Measurements from ENCODE around the gene UFD1. TPM values are rescaled to one million over a fixed set of nuclear protein-coding genes. Genes with fewer than 3 reads are reported as not detected.

The UFD1 gene
- total and polyA plus RNA-seq, 3 donors from 2014 or later: 46.1 to 86.6 (median 54.5) TPM

- no peaks in the 10 kb centered on the region for H3K36me3 ChIP-seq (ENCODE audit: low read depth, missing control alignments)
These were observed 12.8 kb downstream of the UFD1 start for GRCh38 chr22:19466126-19466716.

GRCh38 chr22:19464975-19465374, 14.0 kb downstream of the UFD1 start:
- 80 to 100% methylated on average over 4 of the region's 4 CpGs for WGBS, 2 donors
- intact Hi-C loops (cut with DNase I; ENCODE audit: low total_unique reads): no loop called here
- DNase-seq: no peak
- Histone ChIP-seq H3K4me1 (no peaks in the 10 kb centered on the region), H3K9me3 (no peaks in the 10 kb centered on the region), H3K27ac (no peak overlapping the region), H3K27me3 (no peaks in the 10 kb centered on the region), H3K4me3 (no peak overlapping the region), H3K36me3 (ENCODE audit: low read depth, missing control alignments) (no peaks in the 10 kb centered on the region)
- TF ChIP-seq CTCF (IDR thresholded peaks at IDR 0.05): no peak
- no peak for TF ChIP-seq POLR2A (IDR thresholded peaks at IDR 0.05)

More at GRCh38 chr22:19466126-19466716, 12.8 kb downstream of the UFD1 start:
- intact Hi-C loops (cut with DNase I; ENCODE audit: low total_unique reads): no loop called here
- H3K4me1 ChIP-seq: no peaks in the 10 kb centered on the region
- no peaks in the 10 kb centered on the region for H3K27me3 ChIP-seq
- no peaks in the 10 kb centered on the region for H3K9me3 ChIP-seq
- no peak overlapping the region for H3K27ac ChIP-seq
- no peak for DNase-seq
- H3K4me3 ChIP-seq: no peak overlapping the region
- TF ChIP-seq POLR2A (IDR thresholded peaks at IDR 0.05) (no peak), CTCF (IDR thresholded peaks at IDR 0.05) (no peak)
- WGBS, 2 donors: 87 to 94% methylated on average over 14 of the region's 14 CpGs

- intact Hi-C loops (cut with DNase I; ENCODE audit: low total_unique reads): no loop called here
- H3K36me3 ChIP-seq (ENCODE audit: low read depth, missing control alignments): no peaks in the 10 kb centered on the region
- H3K9me3 ChIP-seq: no peaks in the 10 kb centered on the region
- H3K27ac ChIP-seq: no peak overlapping the region
- H3K27me3 ChIP-seq: no peaks in the 10 kb centered on the region
- no peaks in the 10 kb centered on the region for H3K4me1 ChIP-seq
- WGBS, 2 donors: 75 to 85% methylated on average over 1 of the region's 1 CpG
- no peak for DNase-seq
- H3K4me3 ChIP-seq: no peak overlapping the region
- no peak for TF ChIP-seq POLR2A (IDR thresholded peaks at IDR 0.05)
- no peak for TF ChIP-seq CTCF (IDR thresholded peaks at IDR 0.05)
These were observed 14.4 kb downstream of the UFD1 start for GRCh38 chr22:19464546-19464945.

- H3K4me3 ChIP-seq: no peak overlapping the region
- no peaks in the 10 kb centered on the region for H3K36me3 ChIP-seq (ENCODE audit: low read depth, missing control alignments)
- no peak for TF ChIP-seq POLR2A (IDR thresholded peaks at IDR 0.05)
- no peak for TF ChIP-seq CTCF (IDR thresholded peaks at IDR 0.05)
- no peaks in the 10 kb centered on the region for H3K4me1 ChIP-seq
- no peak overlapping the region for H3K27ac ChIP-seq
- DNase-seq: no peak
- no peaks in the 10 kb centered on the region for H3K9me3 ChIP-seq
- 71 to 80% methylated on average over 7 of the region's 7 CpGs for WGBS, 2 donors
- H3K27me3 ChIP-seq: no peaks in the 10 kb centered on the region
- intact Hi-C loops (cut with DNase I; ENCODE audit: low total_unique reads): no loop called here
These were observed 15.2 kb downstream of the UFD1 start for GRCh38 chr22:19463491-19464469.
